Activated CD4-positive, alpha-beta T cell treated with anti-CD3 and anti-CD28 coated beads, Interleukin-2, amount 10 ng/mL, durations not matched to agents 24 days and 14 days (primary cell): ENCODE data around the gene ASH1L. TPM values are rescaled to one million over a fixed set of nuclear protein-coding genes. Genes with fewer than 3 reads are reported as not detected.

Source experiments
- DNase-seq: peaks from one replicate; pipeline ENCODE4 v3.0.0; 2022
- H3K27ac Mint-ChIP-seq: one replicate; pipeline ENCODE4 v1.8.0; 2022; ENCODE audit warnings: mild to moderate bottlenecking, mixed read lengths
- H3K27me3 Mint-ChIP-seq: one replicate; pipeline ENCODE4 v1.8.0; 2022; ENCODE audit warnings: mixed read lengths
- H3K36me3 Mint-ChIP-seq: one replicate; pipeline ENCODE4 v1.8.0; 2022; ENCODE audit warnings: low read depth, mild to moderate bottlenecking, mixed read lengths
- H3K4me1 Mint-ChIP-seq: one replicate; pipeline ENCODE4 v1.8.0; 2021; ENCODE audit warnings: mixed read lengths
- H3K4me3 Mint-ChIP-seq: one replicate; pipeline ENCODE4 v1.8.0; 2022; ENCODE audit warnings: mild to moderate bottlenecking, moderate library complexity, mixed read lengths
- H3K9me3 Mint-ChIP-seq: one replicate; pipeline ENCODE4 v1.8.0; 2021; ENCODE audit warnings: mixed read lengths
- intact Hi-C: fragments of 100-400 bp; cut with micrococcal nuclease; formaldehyde crosslinking; loops from one replicate; pipeline ENCODE4 v1.15.1; 2023
- total RNA-seq: library from RNA; stranded (reverse); gene quantifications from 2 replicates; pipeline ENCODE4 v1.2.3, GENCODE V29; 2022

Gene ASH1L
- total RNA-seq, 1 donor from 2014 or later = 44.7 TPM

DNA sequence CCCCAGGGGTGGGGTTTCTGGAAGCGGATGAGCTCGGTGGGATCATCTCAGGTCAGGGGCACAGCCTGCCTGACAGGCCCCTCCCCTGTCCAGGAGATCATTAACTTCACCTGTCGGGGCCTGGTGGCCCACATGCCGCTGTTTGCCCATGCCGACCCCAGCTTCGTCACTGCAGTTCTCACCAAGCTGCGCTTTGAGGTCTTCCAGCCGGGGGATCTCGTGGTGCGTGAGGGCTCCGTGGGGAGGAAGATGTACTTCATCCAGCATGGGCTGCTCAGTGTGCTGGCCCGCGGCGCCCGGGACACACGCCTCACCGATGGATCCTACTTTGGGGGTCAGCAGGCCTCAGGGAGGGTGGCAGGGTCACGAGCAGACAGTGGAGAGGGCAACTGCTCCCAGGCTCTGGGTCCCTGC is 277.0 kb downstream of the ASH1L start:
- Mint-ChIP-seq H3K36me3 (no peaks in the 10 kb centered on the region), H3K27me3 (peaks cover 3% of the 10 kb centered on the region), H3K4me1 (no peaks in the 10 kb centered on the region), H3K27ac (no peak overlapping the region), H3K9me3 (no peaks in the 10 kb centered on the region), H3K4me3 (no peak overlapping the region)
- intact Hi-C loops = no loop called here
- DNase-seq = no peak

Other genes with a start within 250 kb of the ASH1L start
- gene RUSC1, start 241.9 kb downstream of the ASH1L start, total RNA-seq = 29.9 and 30.1 TPM in 2 replicates
- 103 and 104 TPM in 2 replicates for gene MSTO1, start 47.4 kb upstream of the ASH1L start, total RNA-seq
- 64.3 and 65.1 TPM in 2 replicates for gene YY1AP1, start 126.0 kb upstream of the ASH1L start, total RNA-seq
- 193 and 201 TPM in 2 replicates for gene DAP3, start 126.3 kb upstream of the ASH1L start, total RNA-seq